Activated CD4-positive, alpha-beta T cell treated with anti-CD3 and anti-CD28 coated beads, Interleukin-2, Interleukin-4, amounts not matched to agents 100 ng/mL and 50 ng/mL, durations not matched to agents 16 hours and 8 hours (primary cell): ENCODE results near the gene STXBP5L.
"Not testable (repeated sequence)": the region's sequence is repeated elsewhere in the genome, so short reads cannot be mapped to it uniquely, and the experiment has no call there.

ENCODE experiments used
- DNase-seq: peaks from one replicate; pipeline ENCODE4 v3.0.0-alpha.2; 2020; ENCODE audit warnings: low spot score

STXBP5L gene

DNA sequence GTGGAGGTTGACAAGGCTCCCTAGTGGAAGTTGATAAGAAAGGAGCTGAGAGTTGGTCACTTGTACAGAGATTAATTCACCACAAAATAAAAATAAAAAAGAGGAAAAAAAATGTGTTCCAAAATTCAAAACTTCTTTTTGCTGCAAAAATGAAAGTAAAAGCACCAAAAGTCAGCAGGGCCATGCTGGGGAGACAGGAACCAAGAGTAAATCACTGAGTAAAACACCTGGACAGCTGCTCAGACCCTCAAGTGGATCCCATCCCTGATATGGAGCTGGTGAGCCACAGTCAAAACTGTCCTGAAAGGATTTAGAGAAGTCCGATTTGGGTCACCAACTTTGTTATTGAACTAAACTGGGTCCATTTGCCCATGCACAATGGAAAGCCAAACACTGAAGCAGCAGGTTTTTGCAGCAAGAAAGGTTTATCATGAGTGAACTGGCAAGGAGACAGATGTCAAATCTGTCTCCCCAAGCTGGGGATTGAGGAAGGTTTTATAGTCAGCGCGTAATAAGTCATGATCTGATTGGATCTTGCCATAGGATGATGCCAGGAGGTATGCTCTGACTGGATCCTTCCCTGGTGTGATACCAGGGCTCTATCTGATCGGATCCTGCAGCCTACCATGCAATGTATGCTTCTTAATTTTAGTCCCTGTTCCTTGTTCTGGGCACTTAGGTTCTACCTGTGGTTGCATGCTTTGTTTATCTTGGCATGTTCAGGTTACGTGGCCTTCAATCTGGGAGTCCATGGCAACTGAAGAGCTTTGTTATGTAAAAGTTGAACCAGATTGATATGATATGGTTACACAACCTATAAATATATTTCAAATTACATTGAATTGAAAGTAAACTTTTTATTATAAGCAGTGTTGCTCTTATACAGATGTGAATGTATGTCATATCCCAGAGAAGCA lies 324.6 kb downstream of the STXBP5L start:
- DNase-seq, result no peak

DNA sequence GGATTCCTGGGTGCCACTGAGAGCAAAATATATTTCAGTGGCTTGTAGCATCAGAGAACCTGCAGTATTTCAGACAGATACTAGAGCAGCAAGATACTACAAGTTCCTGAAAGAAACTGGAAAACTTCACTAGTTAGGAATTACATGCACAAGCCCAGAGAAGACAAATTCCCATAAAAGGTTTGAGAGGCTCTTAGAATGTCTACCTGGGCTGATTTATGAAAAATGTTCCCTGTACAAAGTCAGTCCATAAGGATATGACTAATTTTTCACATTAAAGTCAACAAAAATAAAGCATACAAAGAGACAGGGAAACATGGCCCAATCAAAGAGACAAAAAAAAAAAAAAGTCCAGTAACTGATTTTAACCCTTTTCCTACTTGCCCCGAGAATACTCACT lies 335.2 kb downstream of the STXBP5L start:
- DNase-seq, result no peak

DNA sequence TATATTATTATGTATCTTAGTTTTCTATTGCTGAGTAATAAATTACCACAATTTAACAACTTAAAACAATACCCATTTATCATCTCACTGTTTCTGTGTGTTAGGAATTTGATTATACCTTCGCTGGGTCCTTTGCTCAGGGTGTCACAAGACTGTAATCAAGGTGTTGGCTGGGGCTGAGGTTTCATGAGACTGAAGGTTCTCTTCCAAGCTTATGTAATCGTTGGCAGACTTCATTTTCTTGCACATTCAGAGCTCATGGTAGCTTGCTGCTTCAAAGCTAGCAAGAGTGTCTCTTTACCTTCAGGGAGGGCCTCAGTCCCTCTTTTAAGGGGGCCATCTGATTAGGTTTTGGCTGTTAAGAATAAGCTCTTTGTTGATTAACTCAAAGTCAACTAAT lies 344.7 kb downstream of the STXBP5L start:
- no peak for DNase-seq

DNA sequence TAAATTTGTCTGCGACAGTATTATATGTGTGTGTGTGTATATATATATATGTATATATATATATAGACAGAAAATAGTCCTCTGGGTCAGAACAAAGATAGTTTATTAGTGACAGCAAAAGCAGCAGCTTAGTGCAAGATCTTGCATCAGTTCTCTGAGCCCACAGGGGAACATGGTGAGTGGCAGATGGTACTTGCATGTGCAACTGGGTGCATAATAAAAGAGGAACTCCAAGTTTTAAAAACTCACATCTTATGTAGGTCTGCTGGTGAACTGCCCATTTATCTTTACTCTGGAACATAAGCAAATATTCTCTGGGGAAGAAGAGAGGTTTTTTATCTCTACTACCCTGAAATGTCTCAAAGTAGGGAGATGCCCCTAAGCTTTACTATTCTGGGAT lies 361.4 kb downstream of the STXBP5L start:
- DNase-seq, result no peak

DNA sequence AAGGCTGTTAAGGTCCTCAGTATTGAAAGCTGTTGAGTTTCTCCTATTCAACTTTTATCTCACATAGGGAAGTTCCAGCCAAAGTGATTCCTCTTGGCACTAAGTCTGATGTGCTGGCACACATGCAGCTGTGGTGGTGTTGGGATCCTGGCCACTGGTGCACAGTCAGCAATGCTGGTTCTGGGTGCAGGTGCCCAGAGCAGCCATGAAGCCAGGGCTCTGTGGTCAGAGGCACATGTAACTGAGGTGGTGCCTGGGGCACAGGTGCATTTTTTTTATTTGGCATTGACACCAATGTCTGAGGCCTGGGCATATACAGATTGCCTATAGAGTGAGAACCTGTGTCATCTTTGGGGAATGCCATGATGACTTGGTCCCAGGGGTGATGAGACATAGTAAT lies 366.4 kb downstream of the STXBP5L start:
- no peak for DNase-seq

DNA sequence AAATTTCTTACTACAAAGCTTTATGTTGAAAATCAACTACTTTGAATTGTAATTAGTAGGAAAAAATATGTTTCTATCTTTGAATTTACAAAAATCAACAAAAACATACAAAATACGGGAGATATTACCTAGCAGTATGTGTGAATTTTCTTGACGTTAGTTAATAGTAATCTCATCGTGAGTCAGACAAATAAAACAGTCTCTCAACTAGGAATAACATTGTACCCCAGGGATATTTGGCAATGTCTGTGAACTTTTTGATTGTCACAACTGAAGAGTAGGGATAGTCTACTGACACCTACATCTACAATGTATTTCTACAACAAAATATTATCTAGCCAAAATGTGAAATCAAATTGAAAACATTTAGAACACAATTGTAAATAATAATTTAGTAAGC lies 387.4 kb downstream of the STXBP5L start:
- no peak for DNase-seq

DNA sequence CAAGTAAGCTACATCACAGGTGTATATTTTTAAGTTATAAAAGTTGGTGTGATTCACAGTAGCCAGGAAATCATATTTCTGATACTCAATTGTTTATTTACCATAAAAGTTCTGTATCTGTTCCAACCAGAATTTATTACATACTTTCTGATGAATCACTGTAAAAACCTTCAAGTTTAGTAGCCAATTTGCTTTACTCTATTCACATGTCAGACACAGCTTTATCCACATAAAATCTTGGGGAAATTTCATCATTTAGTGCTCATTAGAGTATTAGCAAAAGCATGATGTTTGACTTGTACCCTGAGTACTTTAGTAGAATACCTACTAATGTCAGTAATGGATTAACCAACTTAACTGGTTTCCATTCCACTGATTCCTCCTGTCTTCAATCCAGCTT lies 388.0 kb downstream of the STXBP5L start:
- no peak for DNase-seq

DNA sequence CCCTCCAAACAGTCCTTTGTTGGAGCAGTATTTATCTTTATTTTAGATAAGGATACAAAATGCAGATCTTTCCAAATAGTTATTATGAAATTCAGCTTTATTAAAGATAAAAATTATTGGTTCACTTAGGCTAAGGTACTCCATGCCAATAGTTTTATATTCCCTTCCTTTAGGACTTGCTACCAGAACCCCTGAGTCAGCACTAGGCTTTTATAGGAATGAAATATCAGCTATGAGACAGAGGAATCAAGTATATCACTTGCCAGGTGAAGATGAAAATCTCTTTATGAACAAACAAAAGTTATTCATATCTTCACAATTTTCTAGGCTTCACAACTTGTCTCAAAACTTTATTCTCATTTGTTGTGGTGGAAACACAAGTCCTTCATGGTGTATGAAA lies 416.3 kb downstream of the STXBP5L start:
- DNase-seq, result no peak

DNA sequence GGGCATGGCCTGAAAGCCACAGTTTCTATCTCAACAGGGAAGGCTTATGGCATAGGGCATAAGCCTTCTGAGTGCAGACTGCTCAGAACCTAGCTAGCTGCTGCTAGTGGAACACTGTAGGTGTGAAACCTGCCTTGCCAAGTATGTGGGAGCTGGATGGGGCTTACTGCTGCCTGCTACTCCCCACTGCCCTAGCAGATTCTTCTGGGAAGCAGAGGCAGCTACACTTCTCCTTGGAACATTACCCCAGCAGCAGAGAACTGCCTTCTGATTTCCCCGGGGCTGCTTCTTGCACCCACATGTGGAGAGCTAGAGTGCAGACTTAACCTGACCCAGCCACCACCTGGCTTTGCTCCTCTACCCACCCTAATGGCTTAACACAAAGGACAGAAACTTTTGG lies 422.1 kb downstream of the STXBP5L start:
- DNase-seq, result no peak

DNA sequence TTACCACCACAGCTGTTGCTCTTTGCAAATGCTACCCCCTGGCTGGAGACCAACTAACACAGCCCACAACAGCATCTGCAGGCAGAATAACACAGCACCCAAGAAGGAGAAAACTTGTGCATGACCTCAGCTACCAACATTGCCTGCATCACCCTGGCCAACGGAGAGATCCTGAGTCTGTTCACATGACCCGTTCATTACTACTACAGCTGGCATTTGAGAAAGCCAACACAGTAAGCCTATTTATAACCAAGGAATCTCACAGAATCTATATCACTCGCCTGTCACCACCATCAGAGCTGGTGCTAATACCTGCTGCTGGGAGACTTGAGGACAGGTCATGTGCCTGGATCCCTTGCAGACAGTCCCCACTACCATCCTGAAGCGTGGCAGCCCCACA lies 422.6 kb downstream of the STXBP5L start:
- DNase-seq, result no peak

DNA sequence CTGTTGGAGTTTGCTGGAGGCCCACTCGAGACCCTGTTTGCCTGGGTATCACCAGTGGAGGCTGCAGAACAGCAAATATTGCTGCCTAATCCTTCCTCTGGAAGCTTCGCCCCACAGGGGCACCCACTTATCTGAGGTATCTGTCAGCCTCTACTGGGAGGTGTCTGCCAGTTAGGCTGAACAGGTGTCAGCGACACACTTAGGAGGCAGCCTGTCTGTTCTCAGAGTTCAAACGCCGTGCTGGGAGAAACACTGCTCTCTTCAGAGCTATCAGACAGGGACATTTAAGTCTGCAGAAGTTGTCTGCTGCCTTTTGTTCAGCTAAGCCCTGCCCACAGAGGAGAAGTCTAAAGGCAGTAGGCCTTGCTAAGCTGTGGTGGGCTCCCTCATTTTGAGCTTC lies 448.0 kb downstream of the STXBP5L start:
- DNase-seq, result not testable (repeated sequence)

DNA sequence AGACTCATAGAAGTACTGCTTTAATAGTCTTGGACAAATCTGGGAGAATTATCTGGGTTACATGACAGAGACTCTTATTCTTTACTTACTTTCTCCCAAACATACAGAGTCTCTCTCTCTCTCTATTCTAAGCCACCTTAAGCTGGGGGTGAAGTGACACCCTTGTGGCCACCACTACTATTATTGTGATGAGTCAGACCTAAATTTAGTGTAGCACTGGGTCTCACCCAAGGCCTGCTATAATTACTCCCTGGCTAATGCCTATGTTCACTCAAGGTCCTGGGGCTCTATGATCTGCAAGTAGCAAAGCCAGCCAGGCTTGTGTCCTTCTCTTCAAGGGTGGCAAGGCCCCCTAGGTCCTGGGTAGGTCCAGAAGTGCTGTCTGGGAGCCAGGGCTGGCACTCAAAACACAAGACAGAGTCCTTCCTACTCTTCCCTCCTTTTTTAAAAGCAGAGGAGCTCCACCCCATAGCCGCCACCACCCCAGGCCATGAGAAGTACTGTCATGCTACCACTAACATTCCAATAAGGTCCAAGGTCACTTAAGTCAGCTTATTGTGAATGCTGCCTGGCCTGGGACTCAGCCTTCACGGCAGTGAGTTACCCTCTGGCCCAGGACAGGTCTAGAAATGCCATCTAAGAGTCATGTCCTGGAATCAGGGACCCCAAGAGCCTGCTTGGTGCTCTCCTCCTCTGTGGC lies 454.2 kb downstream of the STXBP5L start:
- no peak for DNase-seq

DNA sequence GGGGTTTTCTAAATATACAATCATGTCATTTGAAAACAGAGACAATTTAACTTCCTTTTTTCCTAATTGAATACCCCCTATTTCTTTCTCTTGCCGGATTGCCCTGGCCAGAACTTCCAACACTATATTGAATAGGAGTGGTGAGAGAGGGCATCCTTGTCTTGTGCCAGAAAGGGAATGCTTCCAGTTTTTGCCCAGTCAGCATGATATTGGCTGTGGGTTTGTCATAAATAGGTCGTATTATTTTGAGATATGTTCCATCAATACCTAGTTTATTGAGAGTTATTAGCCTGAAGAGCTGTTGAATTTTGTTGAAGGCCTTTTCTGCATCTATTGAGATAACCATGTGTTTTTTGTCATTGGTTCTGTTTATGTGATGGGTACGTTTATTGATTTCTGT lies 480.3 kb downstream of the STXBP5L start:
- DNase-seq, result not testable (repeated sequence)

DNA sequence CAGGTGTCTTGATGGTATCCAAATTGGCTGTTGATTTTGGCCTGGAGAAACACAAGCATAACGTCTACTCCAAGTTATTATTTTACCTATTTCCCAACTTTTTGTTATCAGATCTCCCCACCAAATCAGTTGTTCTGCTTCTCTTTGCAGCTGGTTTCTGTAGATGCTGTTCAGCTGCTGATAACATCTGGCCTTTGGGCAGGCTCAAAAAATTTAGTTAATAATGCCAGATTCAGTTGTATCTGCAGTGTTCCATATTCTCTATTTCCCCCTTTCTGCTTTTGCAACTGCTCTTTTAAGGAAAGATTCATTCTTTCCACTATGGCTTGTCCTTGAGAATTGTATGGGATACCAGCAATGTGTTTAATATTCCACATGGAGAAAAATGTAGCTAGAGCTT lies 488.0 kb downstream of the STXBP5L start:
- not testable (repeated sequence) for DNase-seq

DNA sequence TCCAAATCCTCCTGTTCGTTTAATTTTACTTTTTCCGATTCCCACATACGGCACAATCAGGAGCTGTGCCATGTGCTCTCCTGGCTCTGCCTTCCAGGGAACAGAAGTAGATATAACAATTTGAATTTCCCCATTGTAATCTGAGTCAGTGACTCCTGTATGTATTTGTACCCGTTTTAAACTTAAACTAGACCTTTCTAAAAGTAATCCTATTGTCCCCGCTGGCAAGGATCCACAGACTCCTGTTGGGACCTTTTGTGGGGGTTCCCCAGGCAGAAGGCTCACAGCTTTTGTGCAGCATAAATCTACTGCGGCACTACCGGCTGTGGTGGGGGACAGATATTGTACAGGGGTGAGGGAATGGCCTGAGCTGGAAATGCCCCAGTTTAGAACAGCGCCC lies 490.0 kb downstream of the STXBP5L start:
- DNase-seq, result not testable (repeated sequence)

DNA sequence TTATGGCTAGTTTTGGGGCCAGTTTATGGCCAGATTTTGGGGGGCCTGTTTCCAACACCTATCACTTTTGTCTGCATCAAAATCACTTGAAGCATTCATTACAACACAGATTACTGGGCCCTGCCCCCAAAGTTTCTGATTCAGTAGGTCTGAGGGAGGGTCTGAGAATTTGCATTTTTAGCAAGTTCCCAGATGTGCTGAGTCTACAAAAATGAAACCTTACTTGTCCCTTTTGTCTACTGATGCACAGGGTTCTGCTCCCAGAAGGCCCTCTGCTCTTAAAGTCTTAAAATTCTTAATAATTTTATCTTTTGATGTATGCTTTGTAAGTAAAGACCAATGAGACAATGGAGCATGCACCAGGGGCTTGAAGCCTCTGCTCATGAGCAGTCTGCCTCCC lies 491.8 kb downstream of the STXBP5L start:
- no peak for DNase-seq

DNA sequence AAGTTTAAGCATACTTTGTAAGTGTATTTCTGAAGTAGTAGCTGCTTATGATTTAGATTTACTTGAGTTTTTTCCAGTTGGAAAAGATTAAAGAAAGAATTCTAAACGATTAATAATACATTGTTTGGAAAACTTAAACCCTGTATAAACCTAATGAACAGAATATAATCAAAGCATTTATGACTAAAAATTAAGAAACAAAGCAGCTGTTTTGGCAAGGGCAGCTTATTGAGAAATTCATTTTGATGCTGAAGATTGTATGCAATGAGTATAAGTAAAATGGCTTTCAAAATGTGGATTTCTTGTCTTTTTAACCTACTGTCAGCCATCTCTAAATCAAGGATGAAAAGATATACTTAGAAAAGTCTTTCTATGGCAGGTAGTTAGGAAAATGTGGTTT lies 497.6 kb downstream of the STXBP5L start:
- no peak for DNase-seq

DNA sequence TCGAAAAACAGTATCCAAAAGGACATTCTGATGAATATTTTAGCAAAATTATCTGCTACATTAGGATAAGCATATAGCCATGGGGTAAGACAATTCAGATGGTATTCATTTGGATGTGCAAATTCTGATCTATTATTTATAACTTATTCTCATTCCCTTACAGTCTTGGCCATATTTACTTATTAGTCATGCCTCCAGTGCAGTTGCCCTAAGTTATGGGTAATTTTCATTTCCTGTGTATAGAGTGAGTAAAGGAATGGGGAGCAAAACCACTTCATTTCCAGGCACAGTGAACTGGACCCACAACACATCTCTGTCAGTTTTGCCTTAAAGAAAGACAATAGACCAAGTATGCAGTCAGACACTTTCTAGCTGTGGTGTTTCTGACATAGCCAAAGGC lies 503.5 kb downstream of the STXBP5L start:
- no peak for DNase-seq

DNA sequence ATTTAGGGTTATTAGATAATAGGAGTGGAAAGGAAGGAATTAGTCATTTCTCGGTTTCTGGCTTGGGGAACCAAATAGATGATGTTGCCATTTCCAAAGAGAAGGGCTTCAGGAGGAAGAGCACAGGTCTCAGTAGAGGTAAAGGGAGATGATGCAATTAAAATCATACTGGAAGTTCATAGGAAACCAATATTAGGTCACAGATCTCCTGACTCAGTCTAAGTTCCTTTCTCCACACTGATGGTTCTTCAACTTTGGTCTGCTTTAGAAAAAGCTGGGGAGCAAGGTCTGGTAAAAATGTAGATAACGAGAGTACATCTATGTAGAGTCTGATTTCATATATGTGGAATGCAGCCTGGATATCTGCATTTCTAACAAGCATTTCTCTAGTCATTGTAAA lies 506.9 kb downstream of the STXBP5L start:
- peak; percentile 5 for DNase-seq

DNA sequence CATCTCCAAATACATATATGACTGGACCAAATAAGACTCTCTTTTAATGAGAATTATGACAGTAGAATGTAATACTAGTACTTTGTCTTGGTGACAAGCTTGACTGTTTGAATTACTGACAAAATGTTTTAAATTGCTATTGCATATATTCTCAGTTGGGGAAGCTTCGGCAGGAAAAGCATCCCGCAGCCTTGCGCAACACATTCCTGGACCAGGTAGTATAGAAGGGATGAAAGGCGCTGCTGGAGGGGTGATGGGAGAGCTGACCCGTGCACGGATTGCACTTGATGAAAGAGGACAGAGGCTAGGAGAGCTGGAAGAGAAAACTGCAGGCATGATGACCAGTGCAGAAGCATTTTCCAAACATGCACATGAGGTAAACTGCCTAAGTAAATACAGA lies 510.2 kb downstream of the STXBP5L start:
- no peak for DNase-seq

DNA sequence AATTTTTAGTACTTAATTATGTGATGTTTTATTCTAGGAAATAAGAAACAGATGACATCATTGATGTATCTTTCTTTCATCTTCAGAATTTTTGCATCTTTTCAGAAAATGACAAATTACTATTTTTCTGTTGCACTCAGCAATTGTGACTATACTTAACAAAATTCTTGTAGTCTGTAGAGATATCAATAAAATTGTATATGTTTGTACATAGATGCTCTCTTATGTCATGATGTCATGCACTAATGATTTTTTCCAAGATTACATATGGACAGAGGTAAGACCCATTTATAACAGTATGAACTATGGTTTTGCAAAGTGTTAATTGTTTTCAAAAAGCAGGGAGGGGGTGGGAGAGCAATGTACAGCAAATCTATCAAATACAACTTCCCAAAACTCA lies 516.5 kb downstream of the STXBP5L start:
- DNase-seq, result no peak

DNA sequence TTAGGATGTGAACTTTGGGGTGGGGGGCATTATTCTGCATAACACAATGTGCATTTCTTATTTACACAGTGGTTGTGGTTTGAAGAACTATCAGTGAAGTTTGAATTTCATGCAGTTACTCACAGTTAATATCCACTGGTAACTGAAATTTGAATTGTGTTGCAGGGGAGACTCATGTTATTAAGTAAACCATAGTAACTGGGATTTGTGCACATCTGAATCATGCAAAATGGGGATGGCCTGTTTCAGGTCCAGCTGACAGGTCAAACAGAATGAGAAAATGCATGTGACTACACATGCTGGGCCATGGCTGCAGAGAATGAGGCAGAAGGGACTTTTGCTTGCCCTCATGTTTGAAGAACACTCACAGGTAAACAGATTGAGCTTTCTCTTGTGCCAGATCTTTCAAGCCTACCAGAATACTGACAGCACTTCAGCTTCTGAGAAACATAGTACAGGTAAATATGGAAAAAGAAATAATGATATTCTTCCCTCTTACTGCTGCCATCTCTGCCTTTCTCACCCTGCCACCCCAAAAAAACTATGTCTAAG lies 522.7 kb downstream of the STXBP5L start:
- no peak for DNase-seq
